Cardiac muscle cell (in vitro differentiated cells and primary cell): ENCODE measurements around the gene BICD2. TPM values are rescaled to one million over a fixed set of nuclear protein-coding genes. Genes with fewer than 3 reads are reported as not detected.

Source experiments
- DNase-seq, 2 donors: peaks; one replicate each; pipeline versions ENCODE4 v3.0.0 to v3.0.0-alpha.2; 2010 to 2017; ENCODE audit warnings: low read depth in 1 of 2, low spot score in 1 of 2
- H3K27ac ChIP-seq: fragments of 200-600 bp; sonication (generic); 2 replicates; pipeline ENCODE4 v1.5.1; 2016
- H3K27me3 ChIP-seq: fragments of 200-600 bp; sonication (generic); 2 replicates; pipeline ENCODE4 v1.6.0; 2016; ENCODE audit warnings: control low read depth
- H3K36me3 ChIP-seq: fragments of 200-600 bp; sonication (generic); 2 replicates; pipeline ENCODE4 v1.5.1; 2016; ENCODE audit warnings: control low read depth
- H3K4me1 ChIP-seq: fragments of 200-600 bp; sonication (generic); 2 replicates; pipeline ENCODE4 v1.8.1; 2017; ENCODE audit warnings: low read depth, mild to moderate bottlenecking, mixed run types
- H3K4me3 ChIP-seq: fragments of 200-600 bp; sonication (generic); 2 replicates; pipeline ENCODE4 v1.5.1; 2016; ENCODE audit warnings: mild to moderate bottlenecking
- H3K9me3 ChIP-seq: fragments of 200-600 bp; sonication (generic); 2 replicates; pipeline ENCODE4 v1.5.1; 2017; ENCODE audit warnings: low read depth, mild to moderate bottlenecking, control low read depth
- CTCF ChIP-seq: IDR thresholded peaks from 2 replicates; pipeline ENCODE4 v1.5.1; 2012; ENCODE audit warnings: low read depth, mild to moderate bottlenecking, low read length
- polyA plus RNA-seq: library from polyadenylated mRNA; unstranded; fragments of >200 nt; fragmentation: Nextera tagmentation; extraction: Ambion mirVana; gene quantifications from 2 replicates; pipeline ENCODE4 v1.2.1, GENCODE V29; 2016
- total RNA-seq: library from RNA; depleted of rRNA; stranded (reverse); fragments of >200 nt; gene quantifications from 2 replicates; pipeline ENCODE4 v1.2.3, GENCODE V29; 2016

Gene BICD2
- total and polyA plus RNA-seq, 2 experiments from 2014 or later = 19.0 to 36.5 TPM

GRCh38 chr9:92706218-92706940, 58.3 kb downstream of the BICD2 start:
- Histone ChIP-seq H3K4me1 (no peaks in the 10 kb centered on the region), H3K27me3 (no peaks in the 10 kb centered on the region), H3K27ac (no peak overlapping the region), H3K4me3 (no peak overlapping the region), H3K36me3 (peaks cover 4% of the 10 kb centered on the region), H3K9me3 (no peaks in the 10 kb centered on the region)
- TF ChIP-seq CTCF = peak; percentile 44
- DNase-seq = peak; percentile 25 to 39

GRCh38 chr9:92704528-92704927, 60.1 kb downstream of the BICD2 start:
- TF ChIP-seq CTCF = no peak
- no peak overlapping the region for H3K27ac ChIP-seq
- no peaks in the 10 kb centered on the region for H3K9me3 ChIP-seq
- no peaks in the 10 kb centered on the region for H3K4me1 ChIP-seq
- DNase-seq = no peak
- peaks cover 4% of the 10 kb centered on the region for H3K36me3 ChIP-seq
- H3K4me3 ChIP-seq = no peak overlapping the region
- no peaks in the 10 kb centered on the region for H3K27me3 ChIP-seq

- Histone ChIP-seq H3K36me3 (no peaks in the 10 kb centered on the region), H3K4me3 (no peak overlapping the region), H3K9me3 (no peaks in the 10 kb centered on the region), H3K27ac (no peak overlapping the region), H3K27me3 (no peaks in the 10 kb centered on the region), H3K4me1 (no peaks in the 10 kb centered on the region)
- TF ChIP-seq CTCF = no peak
- no peak for DNase-seq
Observed at GRCh38 chr9:92696619-92697018, 68.0 kb downstream of the BICD2 start.

- Histone ChIP-seq H3K4me1 (no peaks in the 10 kb centered on the region), H3K4me3 (no peak overlapping the region), H3K27me3 (no peaks in the 10 kb centered on the region), H3K9me3 (no peaks in the 10 kb centered on the region), H3K27ac (no peak overlapping the region), H3K36me3 (no peaks in the 10 kb centered on the region)
- TF ChIP-seq CTCF = peak; percentile 17
- no peak for DNase-seq
Observed at GRCh38 chr9:92686954-92687353, 77.7 kb downstream of the BICD2 start.

GRCh38 chr9:92685022-92685421, 79.6 kb downstream of the BICD2 start:
- Histone ChIP-seq H3K4me3 (no peak overlapping the region), H3K36me3 (no peaks in the 10 kb centered on the region), H3K9me3 (no peaks in the 10 kb centered on the region), H3K27me3 (no peaks in the 10 kb centered on the region), H3K4me1 (no peaks in the 10 kb centered on the region), H3K27ac (no peak overlapping the region)
- no peak for DNase-seq
- no peak for TF ChIP-seq CTCF

- Histone ChIP-seq H3K27me3 (no peaks in the 10 kb centered on the region), H3K36me3 (no peaks in the 10 kb centered on the region), H3K4me1 (no peaks in the 10 kb centered on the region), H3K27ac (no peak overlapping the region), H3K9me3 (no peaks in the 10 kb centered on the region), H3K4me3 (no peak overlapping the region)
- no peak for DNase-seq
- no peak for TF ChIP-seq CTCF
Observed at GRCh38 chr9:92682269-92682668, 82.4 kb downstream of the BICD2 start.
